ENCODE measurements around the gene EFCAB10.
"Not testable (repeated sequence)": the region's sequence is repeated elsewhere in the genome, so short reads cannot be mapped to it uniquely, and the experiment has no call there.

Gene EFCAB10

DNA sequence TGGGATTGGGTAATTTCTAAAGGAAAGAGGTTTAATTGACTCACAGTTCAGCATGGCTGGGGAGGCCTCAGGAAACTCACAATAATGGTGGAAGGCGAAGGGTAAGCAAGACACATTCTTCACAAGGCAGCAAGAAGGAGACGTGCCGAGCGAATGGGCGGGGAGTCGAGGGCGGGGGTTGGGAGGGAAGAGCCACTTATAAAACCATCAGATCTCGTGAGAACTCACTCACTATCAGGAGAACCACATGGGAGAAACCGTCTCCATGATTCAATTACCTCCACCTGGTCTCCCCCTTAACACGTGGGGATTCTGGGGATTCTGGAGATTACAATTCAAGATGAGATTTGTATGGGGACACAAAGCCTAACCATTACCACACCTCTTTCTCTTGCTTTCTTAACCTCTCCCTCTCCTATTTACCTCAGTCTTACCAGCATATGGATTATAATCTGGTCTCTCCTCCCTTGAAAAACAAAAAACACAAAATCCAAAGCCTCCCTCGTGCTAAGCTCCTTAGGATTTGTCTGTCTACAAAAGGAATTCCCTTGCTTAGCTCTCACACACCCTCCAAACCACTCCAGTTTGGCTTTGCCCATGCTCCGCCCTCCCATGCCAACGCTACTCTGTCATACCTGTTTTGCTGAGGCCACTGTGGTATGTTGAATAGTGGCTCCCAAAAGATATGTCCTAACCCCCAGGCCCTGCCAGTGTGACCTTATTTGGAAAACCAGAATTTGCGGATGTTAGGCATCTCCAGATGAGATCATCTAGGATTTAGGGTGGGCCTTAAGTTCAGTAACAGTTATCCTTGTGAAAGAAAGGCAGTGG is 19.6 kb upstream of the EFCAB10 start:
- Mint-ChIP-seq H3K4me1 (peaks cover 27% of the 10 kb centered on the region), H3K9me3 (no peaks in the 10 kb centered on the region), H3K27me3 (ENCODE audit: low read depth, poor library complexity) (peaks cover 7% of the 10 kb centered on the region), H3K36me3 (ENCODE audit: low read depth) (peaks cover 8% of the 10 kb centered on the region), H3K27ac (no peak overlapping the region), H3K4me3 (no peak overlapping the region)
- no peak for DNase-seq
- TF ChIP-seq, protein P1, sequence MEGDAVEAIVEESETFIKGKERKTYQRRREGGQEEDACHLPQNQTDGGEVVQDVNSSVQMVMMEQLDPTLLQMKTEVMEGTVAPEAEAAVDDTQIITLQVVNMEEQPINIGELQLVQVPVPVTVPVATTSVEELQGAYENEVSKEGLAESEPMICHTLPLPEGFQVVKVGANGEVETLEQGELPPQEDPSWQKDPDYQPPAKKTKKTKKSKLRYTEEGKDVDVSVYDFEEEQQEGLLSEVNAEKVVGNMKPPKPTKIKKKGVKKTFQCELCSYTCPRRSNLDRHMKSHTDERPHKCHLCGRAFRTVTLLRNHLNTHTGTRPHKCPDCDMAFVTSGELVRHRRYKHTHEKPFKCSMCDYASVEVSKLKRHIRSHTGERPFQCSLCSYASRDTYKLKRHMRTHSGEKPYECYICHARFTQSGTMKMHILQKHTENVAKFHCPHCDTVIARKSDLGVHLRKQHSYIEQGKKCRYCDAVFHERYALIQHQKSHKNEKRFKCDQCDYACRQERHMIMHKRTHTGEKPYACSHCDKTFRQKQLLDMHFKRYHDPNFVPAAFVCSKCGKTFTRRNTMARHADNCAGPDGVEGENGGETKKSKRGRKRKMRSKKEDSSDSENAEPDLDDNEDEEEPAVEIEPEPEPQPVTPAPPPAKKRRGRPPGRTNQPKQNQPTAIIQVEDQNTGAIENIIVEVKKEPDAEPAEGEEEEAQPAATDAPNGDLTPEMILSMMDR (IDR thresholded peaks at IDR 0.05) = no peak

DNA sequence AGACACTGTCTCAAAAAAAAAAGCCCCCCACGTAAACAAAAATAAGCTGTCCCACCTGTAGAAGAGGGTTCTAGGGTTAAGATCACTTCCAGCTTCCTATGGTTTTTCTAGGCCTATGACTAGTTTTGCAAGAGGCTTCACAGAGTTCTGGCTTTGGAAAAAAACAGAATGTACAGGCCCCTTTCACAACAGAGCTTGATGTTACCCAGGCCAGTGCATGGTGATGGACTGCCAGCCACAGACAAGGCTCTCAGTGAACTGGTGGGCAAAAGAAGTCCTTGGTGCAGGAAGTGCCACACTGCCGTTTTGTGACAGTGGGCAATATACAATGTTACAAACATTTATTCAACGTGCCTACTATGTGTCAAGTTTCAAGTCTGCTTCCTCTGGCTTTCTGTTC is 18.3 kb upstream of the EFCAB10 start:
- DNase-seq = no peak
- TF ChIP-seq, protein P1 (IDR thresholded peaks at IDR 0.05) = no peak
- peaks cover 22% of the 10 kb centered on the region for H3K4me1 Mint-ChIP-seq
- H3K27me3 Mint-ChIP-seq (ENCODE audit: low read depth, poor library complexity) = peaks cover 3% of the 10 kb centered on the region
- no peak overlapping the region for H3K27ac Mint-ChIP-seq
- peaks cover 8% of the 10 kb centered on the region for H3K36me3 Mint-ChIP-seq (ENCODE audit: low read depth)
- no peaks in the 10 kb centered on the region for H3K9me3 Mint-ChIP-seq
- no peak overlapping the region for H3K4me3 Mint-ChIP-seq

GRCh38 chr7:105599080-105599479 is 17.8 kb upstream of the EFCAB10 start:
- not testable (repeated sequence) for DNase-seq; H3K27me3 Mint-ChIP-seq (ENCODE audit: low read depth, poor library complexity); H3K4me3 Mint-ChIP-seq; H3K9me3 Mint-ChIP-seq; H3K27ac Mint-ChIP-seq; H3K36me3 Mint-ChIP-seq (ENCODE audit: low read depth)
- peaks cover 18% of the 10 kb centered on the region for H3K4me1 Mint-ChIP-seq

DNA sequence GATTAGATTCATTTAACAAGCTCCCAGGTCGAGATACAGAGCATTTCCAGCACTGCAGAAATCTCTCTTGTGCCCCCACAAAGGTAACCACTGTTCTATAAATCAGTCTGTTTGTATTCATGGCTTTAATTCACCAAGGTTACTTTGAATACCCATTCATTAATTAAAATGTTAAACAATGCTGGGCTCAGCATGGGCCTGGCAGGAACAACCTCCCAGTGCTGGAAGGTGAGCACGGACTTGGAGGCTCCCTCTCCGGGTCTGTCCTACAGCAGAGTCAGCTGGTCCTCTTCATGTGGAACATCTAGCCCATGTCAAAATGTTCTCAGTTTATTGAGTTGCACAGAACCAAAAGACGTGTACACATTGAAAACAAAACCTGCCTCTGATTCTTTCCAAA is 15.6 kb upstream of the EFCAB10 start:
- TF ChIP-seq, protein P1 (IDR thresholded peaks at IDR 0.05) = no peak
- Mint-ChIP-seq H3K9me3 (no peaks in the 10 kb centered on the region), H3K27me3 (ENCODE audit: low read depth, poor library complexity) (peaks cover 8% of the 10 kb centered on the region), H3K4me3 (no peak overlapping the region), H3K27ac (no peak overlapping the region), H3K36me3 (ENCODE audit: low read depth) (no peaks in the 10 kb centered on the region), H3K4me1 (peaks cover 11% of the 10 kb centered on the region)
- no peak for DNase-seq

DNA sequence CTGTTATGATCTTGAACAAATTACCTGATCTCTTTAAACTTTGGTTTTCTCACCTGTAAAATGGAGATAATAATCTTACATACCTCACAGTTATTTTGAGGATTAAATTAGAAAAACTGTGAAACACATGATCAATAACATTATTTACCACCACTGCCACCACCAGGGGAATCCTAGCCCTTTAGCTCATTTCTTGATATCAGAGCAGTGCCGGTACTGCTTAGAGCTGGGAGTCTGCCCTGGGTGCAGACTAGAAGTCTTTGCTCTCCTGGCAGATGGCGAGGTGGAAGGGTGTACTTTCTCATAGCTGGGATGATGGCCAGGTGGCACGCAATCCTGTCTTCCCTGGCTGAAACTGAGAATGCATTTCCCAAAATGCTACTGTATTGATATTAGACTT is 12.7 kb upstream of the EFCAB10 start:
- Mint-ChIP-seq H3K9me3 (no peaks in the 10 kb centered on the region), H3K27ac (no peak overlapping the region), H3K27me3 (ENCODE audit: low read depth, poor library complexity) (peaks cover 12% of the 10 kb centered on the region), H3K36me3 (ENCODE audit: low read depth) (no peaks in the 10 kb centered on the region), H3K4me3 (no peak overlapping the region), H3K4me1 (peaks cover 17% of the 10 kb centered on the region)
- no peak for DNase-seq
- TF ChIP-seq, protein P1 (IDR thresholded peaks at IDR 0.05) = no peak

GRCh38 chr7:105591522-105591921 is 10.2 kb upstream of the EFCAB10 start:
- TF ChIP-seq, protein P1 (IDR thresholded peaks at IDR 0.05) = no peak
- DNase-seq = no peak
- H3K4me1 Mint-ChIP-seq = peaks cover 36% of the 10 kb centered on the region
- no peaks in the 10 kb centered on the region for H3K36me3 Mint-ChIP-seq (ENCODE audit: low read depth)
- H3K4me3 Mint-ChIP-seq = no peak overlapping the region
- peaks cover 12% of the 10 kb centered on the region for H3K27me3 Mint-ChIP-seq (ENCODE audit: low read depth, poor library complexity)
- no peak overlapping the region for H3K27ac Mint-ChIP-seq
- no peaks in the 10 kb centered on the region for H3K9me3 Mint-ChIP-seq

Measured in nephron progenitor cell (in vitro differentiated cells).